ENCODE results near the gene SUCO.

GRCh38 chr1:172547071-172547470 lies 14.1 kb downstream of the SUCO start:
- TF ChIP-seq, protein P1, sequence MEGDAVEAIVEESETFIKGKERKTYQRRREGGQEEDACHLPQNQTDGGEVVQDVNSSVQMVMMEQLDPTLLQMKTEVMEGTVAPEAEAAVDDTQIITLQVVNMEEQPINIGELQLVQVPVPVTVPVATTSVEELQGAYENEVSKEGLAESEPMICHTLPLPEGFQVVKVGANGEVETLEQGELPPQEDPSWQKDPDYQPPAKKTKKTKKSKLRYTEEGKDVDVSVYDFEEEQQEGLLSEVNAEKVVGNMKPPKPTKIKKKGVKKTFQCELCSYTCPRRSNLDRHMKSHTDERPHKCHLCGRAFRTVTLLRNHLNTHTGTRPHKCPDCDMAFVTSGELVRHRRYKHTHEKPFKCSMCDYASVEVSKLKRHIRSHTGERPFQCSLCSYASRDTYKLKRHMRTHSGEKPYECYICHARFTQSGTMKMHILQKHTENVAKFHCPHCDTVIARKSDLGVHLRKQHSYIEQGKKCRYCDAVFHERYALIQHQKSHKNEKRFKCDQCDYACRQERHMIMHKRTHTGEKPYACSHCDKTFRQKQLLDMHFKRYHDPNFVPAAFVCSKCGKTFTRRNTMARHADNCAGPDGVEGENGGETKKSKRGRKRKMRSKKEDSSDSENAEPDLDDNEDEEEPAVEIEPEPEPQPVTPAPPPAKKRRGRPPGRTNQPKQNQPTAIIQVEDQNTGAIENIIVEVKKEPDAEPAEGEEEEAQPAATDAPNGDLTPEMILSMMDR (IDR thresholded peaks at IDR 0.05; ENCODE audit: poor library complexity) = no peak
- TF ChIP-seq EZH2 (IDR thresholded peaks at IDR 0.05; ENCODE audit: borderline replicate concordance) = no peak
- no peak for TF ChIP-seq EZH2phosphoT487 (IDR thresholded peaks at IDR 0.05; ENCODE audit: low read depth, severe bottlenecking, unreplicated experiment)
